ENCODE data around the gene HCN3. TPM values are rescaled to one million over a fixed set of nuclear protein-coding genes. Genes with fewer than 3 reads are reported as not detected.
"Not testable (repeated sequence)": the region's sequence is repeated elsewhere in the genome, so short reads cannot be mapped to it uniquely, and the experiment has no call there.

Gene HCN3
- total RNA-seq, 1 donor from 2014 or later: 4.1 TPM

DNA sequence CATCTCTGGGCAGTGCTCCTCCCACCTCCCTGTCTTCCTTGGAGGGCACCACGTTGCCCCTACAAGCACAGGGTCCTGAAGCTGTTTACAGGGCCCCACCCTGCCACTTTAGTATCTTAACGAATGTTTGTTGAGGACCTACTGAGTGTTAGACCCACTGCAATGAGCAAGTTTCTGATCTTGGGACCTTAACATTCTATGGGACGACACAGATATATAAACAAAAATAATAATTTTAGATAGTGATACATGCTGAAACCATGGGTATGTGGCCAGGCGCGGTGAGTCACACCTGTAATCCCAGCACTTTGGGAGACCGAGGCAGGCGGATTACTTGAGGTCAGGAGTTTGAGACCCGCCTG lies 32.1 kb upstream of the HCN3 start:
- H3K27me3 Mint-ChIP-seq (ENCODE audit: unreplicated experiment): no peaks in the 10 kb centered on the region
- TF ChIP-seq, protein P1, sequence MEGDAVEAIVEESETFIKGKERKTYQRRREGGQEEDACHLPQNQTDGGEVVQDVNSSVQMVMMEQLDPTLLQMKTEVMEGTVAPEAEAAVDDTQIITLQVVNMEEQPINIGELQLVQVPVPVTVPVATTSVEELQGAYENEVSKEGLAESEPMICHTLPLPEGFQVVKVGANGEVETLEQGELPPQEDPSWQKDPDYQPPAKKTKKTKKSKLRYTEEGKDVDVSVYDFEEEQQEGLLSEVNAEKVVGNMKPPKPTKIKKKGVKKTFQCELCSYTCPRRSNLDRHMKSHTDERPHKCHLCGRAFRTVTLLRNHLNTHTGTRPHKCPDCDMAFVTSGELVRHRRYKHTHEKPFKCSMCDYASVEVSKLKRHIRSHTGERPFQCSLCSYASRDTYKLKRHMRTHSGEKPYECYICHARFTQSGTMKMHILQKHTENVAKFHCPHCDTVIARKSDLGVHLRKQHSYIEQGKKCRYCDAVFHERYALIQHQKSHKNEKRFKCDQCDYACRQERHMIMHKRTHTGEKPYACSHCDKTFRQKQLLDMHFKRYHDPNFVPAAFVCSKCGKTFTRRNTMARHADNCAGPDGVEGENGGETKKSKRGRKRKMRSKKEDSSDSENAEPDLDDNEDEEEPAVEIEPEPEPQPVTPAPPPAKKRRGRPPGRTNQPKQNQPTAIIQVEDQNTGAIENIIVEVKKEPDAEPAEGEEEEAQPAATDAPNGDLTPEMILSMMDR (IDR thresholded peaks at IDR 0.05): no peak
- peaks cover 35% of the 10 kb centered on the region for H3K4me1 Mint-ChIP-seq (ENCODE audit: unreplicated experiment)
- peaks cover 7% of the 10 kb centered on the region for H3K36me3 Mint-ChIP-seq (ENCODE audit: unreplicated experiment)
- H3K4me3 Mint-ChIP-seq (ENCODE audit: unreplicated experiment): peak overlapping the region; percentile 72
- no peak for DNase-seq (ENCODE audit: extremely low spot score, unreplicated experiment)
- H3K27ac Mint-ChIP-seq (ENCODE audit: unreplicated experiment): peak overlapping the region; percentile 80
- H3K9me3 Mint-ChIP-seq (ENCODE audit: unreplicated experiment): no peaks in the 10 kb centered on the region

DNA sequence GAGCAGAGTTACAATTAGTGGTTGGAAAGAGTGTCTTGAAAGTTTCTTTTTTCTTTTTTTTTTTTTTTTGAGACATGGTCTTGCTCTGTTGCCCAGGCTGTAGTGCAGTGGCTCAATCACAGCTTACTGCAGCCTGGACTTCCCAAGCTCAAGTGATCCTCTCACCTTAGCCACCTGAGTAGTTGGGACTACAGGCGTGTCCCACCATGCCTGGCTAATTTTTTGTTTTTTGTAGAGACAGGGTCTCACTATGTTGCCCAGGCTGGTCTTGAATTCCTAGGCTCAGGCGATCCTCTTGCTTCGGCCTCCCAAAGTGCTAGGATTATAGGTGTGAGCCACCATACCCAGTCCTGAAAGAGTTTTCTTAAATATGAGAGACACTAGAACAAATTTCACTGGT lies 30.5 kb upstream of the HCN3 start:
- peaks cover 24% of the 10 kb centered on the region for H3K4me1 Mint-ChIP-seq (ENCODE audit: unreplicated experiment)
- H3K27ac Mint-ChIP-seq (ENCODE audit: unreplicated experiment); H3K36me3 Mint-ChIP-seq (ENCODE audit: unreplicated experiment); H3K27me3 Mint-ChIP-seq (ENCODE audit: unreplicated experiment); DNase-seq (ENCODE audit: extremely low spot score, unreplicated experiment); H3K4me3 Mint-ChIP-seq (ENCODE audit: unreplicated experiment); H3K9me3 Mint-ChIP-seq (ENCODE audit: unreplicated experiment): not testable (repeated sequence)

DNA sequence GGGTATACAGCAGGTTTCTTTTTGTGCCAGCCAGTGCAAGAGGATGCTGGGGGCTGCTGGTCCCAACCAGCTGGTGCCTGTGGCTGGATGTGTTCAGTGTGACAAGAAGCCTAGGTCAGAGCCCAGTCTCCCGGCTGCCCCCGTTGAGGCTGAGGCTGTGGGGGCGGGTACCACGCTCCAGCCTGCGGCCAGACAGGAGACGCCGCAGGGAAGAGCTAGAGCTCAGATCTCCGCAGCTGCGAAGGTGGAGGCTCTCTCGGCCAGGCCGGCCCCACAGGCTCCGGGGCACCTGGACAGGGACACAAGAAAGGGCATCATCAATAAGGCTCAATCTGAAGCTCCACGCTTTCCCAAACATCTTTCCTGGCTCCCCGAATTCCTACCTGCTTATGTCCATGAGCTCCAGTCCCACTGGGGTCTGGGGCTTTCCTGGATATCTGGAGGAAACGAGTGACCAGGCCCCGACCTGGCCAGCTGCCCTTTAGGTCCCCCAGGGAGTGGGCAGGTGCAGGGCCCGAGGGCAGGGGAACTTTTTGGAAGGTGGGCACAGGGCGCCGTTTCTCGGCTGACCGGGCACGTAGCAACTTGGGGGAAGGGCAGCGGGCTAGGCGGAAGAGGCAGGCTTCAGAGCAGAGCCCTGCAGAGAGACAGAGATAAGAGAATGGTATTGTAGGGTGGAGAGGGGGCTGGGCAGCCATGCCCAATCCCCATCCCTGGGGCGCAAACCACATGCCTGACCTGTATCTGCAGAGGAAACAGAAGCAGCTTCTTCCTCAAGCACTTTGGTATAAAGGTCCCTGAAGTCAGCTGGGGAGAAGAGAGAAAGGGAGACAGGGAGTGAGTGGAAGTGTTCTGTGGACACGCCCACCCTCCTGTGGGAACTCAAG lies 29.4 kb upstream of the HCN3 start:
- H3K27me3 Mint-ChIP-seq (ENCODE audit: unreplicated experiment): no peaks in the 10 kb centered on the region
- H3K36me3 Mint-ChIP-seq (ENCODE audit: unreplicated experiment): peaks cover 7% of the 10 kb centered on the region
- TF ChIP-seq, protein P1 (IDR thresholded peaks at IDR 0.05): no peak
- no peak for DNase-seq (ENCODE audit: extremely low spot score, unreplicated experiment)
- H3K4me3 Mint-ChIP-seq (ENCODE audit: unreplicated experiment): no peak overlapping the region
- H3K9me3 Mint-ChIP-seq (ENCODE audit: unreplicated experiment): no peaks in the 10 kb centered on the region
- H3K4me1 Mint-ChIP-seq (ENCODE audit: unreplicated experiment): peaks cover 24% of the 10 kb centered on the region
- no peak overlapping the region for H3K27ac Mint-ChIP-seq (ENCODE audit: unreplicated experiment)

DNA sequence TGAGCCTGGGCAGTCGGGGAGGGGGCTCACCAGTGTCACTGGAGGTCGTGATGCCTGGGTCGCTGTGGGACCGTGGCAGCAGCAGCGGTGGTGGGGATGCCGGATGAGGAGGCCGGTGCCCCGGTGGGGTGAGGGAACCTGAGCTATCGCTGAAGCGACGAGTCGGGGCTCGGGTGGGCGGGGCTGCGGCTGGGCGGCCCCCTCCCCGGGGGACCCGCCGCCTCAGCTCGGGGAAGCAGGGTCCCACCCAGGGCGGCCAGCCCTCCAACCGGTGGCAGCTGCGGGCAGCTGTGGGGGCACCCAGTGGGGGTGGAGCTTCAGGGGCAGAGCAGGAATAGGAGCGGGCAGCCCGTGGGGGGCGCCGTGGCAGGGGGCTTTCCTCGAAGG lies 27.0 kb upstream of the HCN3 start:
- H3K4me1 Mint-ChIP-seq (ENCODE audit: unreplicated experiment): peaks cover 23% of the 10 kb centered on the region
- peaks cover 7% of the 10 kb centered on the region for H3K36me3 Mint-ChIP-seq (ENCODE audit: unreplicated experiment)
- no peak overlapping the region for H3K4me3 Mint-ChIP-seq (ENCODE audit: unreplicated experiment)
- H3K27me3 Mint-ChIP-seq (ENCODE audit: unreplicated experiment): no peaks in the 10 kb centered on the region
- DNase-seq (ENCODE audit: extremely low spot score, unreplicated experiment): no peak
- TF ChIP-seq, protein P1 (IDR thresholded peaks at IDR 0.05): no peak
- no peak overlapping the region for H3K27ac Mint-ChIP-seq (ENCODE audit: unreplicated experiment)
- no peaks in the 10 kb centered on the region for H3K9me3 Mint-ChIP-seq (ENCODE audit: unreplicated experiment)

DNA sequence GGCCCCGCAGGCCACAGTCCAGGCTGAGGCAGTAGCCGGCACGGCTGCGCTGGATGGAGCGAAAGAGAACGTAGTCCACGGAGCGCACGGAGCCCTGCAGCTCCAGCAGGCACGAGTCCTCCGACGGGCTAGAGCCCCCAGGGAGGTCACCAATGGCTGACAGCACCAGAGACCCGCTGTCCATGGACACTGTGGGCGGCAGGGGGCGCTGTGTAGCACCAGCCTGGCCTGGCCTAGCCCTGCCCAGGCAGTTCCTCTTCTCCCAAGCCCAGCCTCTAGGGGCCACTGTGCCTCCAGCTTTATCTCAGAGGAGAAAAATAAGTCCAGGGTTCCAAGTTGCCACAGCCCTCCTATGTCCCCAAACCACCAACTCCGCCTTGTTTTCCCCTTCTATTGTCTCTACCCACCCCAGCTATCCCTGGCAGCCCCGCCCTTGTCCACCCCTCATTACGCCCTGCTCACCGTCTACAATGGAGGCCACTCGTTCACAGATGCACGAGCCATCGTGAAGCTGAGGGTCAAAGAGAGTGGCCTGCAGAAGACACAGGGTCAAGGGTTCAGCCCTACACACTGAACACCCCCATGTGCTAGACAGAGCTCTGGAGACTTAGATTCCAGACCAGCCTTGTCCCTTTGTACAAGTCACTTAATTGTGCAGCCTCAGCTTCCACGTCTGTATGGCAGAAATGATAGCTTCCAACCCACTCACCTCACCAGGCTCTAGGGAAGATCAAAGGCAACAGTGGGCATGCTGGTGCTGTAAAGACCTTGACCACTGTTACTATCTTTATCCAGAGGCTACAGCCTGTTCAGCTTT lies 26.4 kb upstream of the HCN3 start:
- no peak overlapping the region for H3K4me3 Mint-ChIP-seq (ENCODE audit: unreplicated experiment)
- H3K4me1 Mint-ChIP-seq (ENCODE audit: unreplicated experiment): peaks cover 26% of the 10 kb centered on the region
- no peaks in the 10 kb centered on the region for H3K27me3 Mint-ChIP-seq (ENCODE audit: unreplicated experiment)
- H3K36me3 Mint-ChIP-seq (ENCODE audit: unreplicated experiment): peaks cover 7% of the 10 kb centered on the region
- H3K27ac Mint-ChIP-seq (ENCODE audit: unreplicated experiment): peak overlapping the region; percentile 50
- H3K9me3 Mint-ChIP-seq (ENCODE audit: unreplicated experiment): no peaks in the 10 kb centered on the region
- DNase-seq (ENCODE audit: extremely low spot score, unreplicated experiment): peak; percentile 98
- TF ChIP-seq, protein P1 (IDR thresholded peaks at IDR 0.05): no peak
